Endometrial microvascular endothelial cells (primary cell): ENCODE measurements around the gene RCAN1. TPM values are rescaled to one million over a fixed set of nuclear protein-coding genes. Genes with fewer than 3 reads are reported as not detected.
"Not testable (repeated sequence)": the region's sequence is repeated elsewhere in the genome, so short reads cannot be mapped to it uniquely, and the experiment has no call there.

Experiments used
- in situ Hi-C: cut with HindIII; loops from 2 replicates; pipeline ENCODE4 v1.10.0; 2017; ENCODE audit warnings: low sequenced_read_pairs, low pct_unique_long_range_greater_than_20kb; ENCODE audit errors: inconsistent ontology term
- total RNA-seq: library from RNA; depleted of rRNA; stranded (reverse); fragments of >200 nt; gene quantifications from one replicate; pipeline ENCODE4 v1.2.3, GENCODE V29; 2015; ENCODE audit errors: inconsistent ontology term

The RCAN1 gene
- total RNA-seq, 1 donor from 2014 or later = 27.2 TPM

GRCh38 chr21:34579411-34579810, 35.5 kb downstream of the RCAN1 start:
- in situ Hi-C loops = no loop called here

- in situ Hi-C loops = no loop called here
Observed at GRCh38 chr21:34576041-34576511, 38.8 kb downstream of the RCAN1 start.

- in situ Hi-C loops = no loop called here
Observed at GRCh38 chr21:34574601-34575529, 40.0 kb downstream of the RCAN1 start.

- in situ Hi-C loops = no loop called here
Observed at GRCh38 chr21:34571994-34572393, 42.9 kb downstream of the RCAN1 start.

GRCh38 chr21:34570313-34570712, 44.6 kb downstream of the RCAN1 start:
- in situ Hi-C loops = no loop called here

- in situ Hi-C loops = no loop called here
Observed at GRCh38 chr21:34569381-34569979, 45.4 kb downstream of the RCAN1 start.

- in situ Hi-C loops = not testable (repeated sequence)
Observed at GRCh38 chr21:34568801-34569200, 46.1 kb downstream of the RCAN1 start.

GRCh38 chr21:34567604-34568155, 47.2 kb downstream of the RCAN1 start:
- in situ Hi-C loops = no loop called here

GRCh38 chr21:34565238-34565637, 49.7 kb downstream of the RCAN1 start:
- in situ Hi-C loops = no loop called here

GRCh38 chr21:34563370-34563769, 51.5 kb downstream of the RCAN1 start:
- in situ Hi-C loops = not testable (repeated sequence)

GRCh38 chr21:34561806-34562205, 53.1 kb downstream of the RCAN1 start:
- in situ Hi-C loops = no loop called here

- in situ Hi-C loops = no loop called here
Observed at GRCh38 chr21:34560609-34561008, 54.3 kb downstream of the RCAN1 start.

- in situ Hi-C loops = no loop called here
Observed at GRCh38 chr21:34560021-34560420, 54.9 kb downstream of the RCAN1 start.

GRCh38 chr21:34559089-34559631, 55.8 kb downstream of the RCAN1 start:
- in situ Hi-C loops = no loop called here

GRCh38 chr21:34558166-34558565, 56.7 kb downstream of the RCAN1 start:
- in situ Hi-C loops = no loop called here

- in situ Hi-C loops = no loop called here
Observed at GRCh38 chr21:34557261-34557660, 57.7 kb downstream of the RCAN1 start.

- in situ Hi-C loops = not testable (repeated sequence)
Observed at GRCh38 chr21:34554670-34555069, 60.2 kb downstream of the RCAN1 start.

GRCh38 chr21:34554227-34554626, 60.7 kb downstream of the RCAN1 start:
- in situ Hi-C loops = no loop called here

GRCh38 chr21:34553151-34553952, 61.6 kb downstream of the RCAN1 start:
- in situ Hi-C loops = no loop called here
